ACC112 (cell line): ENCODE measurements around the gene BOLA2.
"Not testable (repeated sequence)": the region's sequence is repeated elsewhere in the genome, so short reads cannot be mapped to it uniquely, and the experiment has no call there.

ENCODE experiments used
- H2AFZ ChIP-seq: fragments of 200-600 bp; sonication (generic); one replicate; pipeline ENCODE4 v1.6.0; 2017; ENCODE audit warnings: antibody characterized with exemption, low read length; ENCODE audit not compliant: unreplicated experiment
- H3K27ac ChIP-seq: fragments of 200-600 bp; sonication (generic); 2 replicates; pipeline ENCODE4 v1.5.1; 2014; ENCODE audit warnings: low read depth, mild to moderate bottlenecking, antibody characterized with exemption, low read length, moderate library complexity
- H3K27me3 ChIP-seq: fragments of 200-600 bp; sonication (generic); 2 replicates; pipeline ENCODE4 v1.6.1; 2014; ENCODE audit warnings: mild to moderate bottlenecking, antibody characterized with exemption, low read length, moderate library complexity, mixed read lengths; ENCODE audit not compliant: insufficient read depth
- H3K36me3 ChIP-seq: fragments of 200-600 bp; sonication (generic); 2 replicates; pipeline ENCODE4 v1.6.1; 2016; ENCODE audit warnings: mild to moderate bottlenecking, antibody characterized with exemption, low read length, moderate library complexity, mixed read lengths; ENCODE audit not compliant: insufficient read depth
- H3K4me1 ChIP-seq: fragments of 200-600 bp; sonication (generic); one replicate; pipeline ENCODE4 v1.6.1; 2016; ENCODE audit warnings: low read length, mixed read lengths; ENCODE audit not compliant: insufficient read depth, unreplicated experiment, control insufficient read depth
- H3K4me3 ChIP-seq: fragments of 200-600 bp; sonication (generic); 2 replicates; pipeline ENCODE4 v1.5.1; 2014; ENCODE audit warnings: mild to moderate bottlenecking, low read depth, low read length
- H3K79me2 ChIP-seq: fragments of 200-600 bp; sonication (generic); one replicate; pipeline ENCODE4 v1.6.0; 2016; ENCODE audit warnings: low read length; ENCODE audit not compliant: control insufficient read depth, unreplicated experiment, insufficient read depth

Gene BOLA2

DNA sequence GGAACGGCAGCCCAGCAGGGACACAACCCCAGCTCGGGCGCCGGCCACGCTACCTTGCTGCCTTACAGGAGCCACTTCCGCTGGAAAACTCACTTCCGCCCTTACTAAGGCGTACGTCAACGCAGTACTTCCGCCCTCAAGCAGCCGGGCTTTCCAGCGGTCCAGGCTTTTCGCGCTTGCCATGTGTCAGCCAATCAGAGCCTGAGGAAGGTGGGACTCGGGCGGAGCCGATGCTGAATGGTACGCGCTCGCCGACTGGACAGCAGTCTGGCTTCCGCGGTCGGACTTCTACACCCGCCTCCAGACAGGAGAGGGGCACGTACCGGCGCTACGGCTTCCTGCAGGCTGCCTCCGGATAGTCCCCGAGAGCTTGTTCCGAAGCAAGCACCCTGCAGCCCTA is at the start of gene BOLA2, which contains the start of gene SLX1B:
Gene BOLA2 (minus strand): TSS at position 83 of the 400 bp plus-strand sequence. CDS start 98 bp downstream, outside the sequence.
Gene SLX1B (plus strand): TSS at position 265 of the 400 bp plus-strand sequence.
- H3K79me2 ChIP-seq, H3K27ac ChIP-seq, H3K27me3 ChIP-seq, H3K4me1 ChIP-seq, H3K36me3 ChIP-seq, H3K4me3 ChIP-seq, H2AFZ ChIP-seq: not testable (repeated sequence)

DNA sequence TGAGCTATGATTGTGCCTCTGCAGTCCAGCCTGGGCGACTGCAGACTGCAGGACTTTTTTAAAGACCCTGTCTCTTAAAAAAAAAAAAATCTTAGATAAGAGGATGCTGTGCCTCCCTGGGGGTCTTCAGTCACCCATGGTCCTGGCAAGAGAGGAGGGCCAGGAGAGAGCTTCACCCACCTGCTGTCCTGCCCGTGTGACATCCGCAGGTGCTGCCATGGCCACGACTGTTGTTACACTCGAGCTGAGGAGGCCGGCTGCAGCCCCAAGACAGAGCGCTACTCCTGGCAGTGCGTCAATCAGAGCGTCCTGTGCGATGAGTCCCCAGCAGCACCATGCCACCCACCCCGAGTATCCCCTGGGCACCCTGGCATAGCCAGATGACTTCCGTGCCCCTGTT is 28.1 kb upstream of the BOLA2 start:
- not testable (repeated sequence) for H3K4me3 ChIP-seq, H3K4me1 ChIP-seq, H3K27me3 ChIP-seq, H3K36me3 ChIP-seq, H2AFZ ChIP-seq, H3K79me2 ChIP-seq, H3K27ac ChIP-seq

DNA sequence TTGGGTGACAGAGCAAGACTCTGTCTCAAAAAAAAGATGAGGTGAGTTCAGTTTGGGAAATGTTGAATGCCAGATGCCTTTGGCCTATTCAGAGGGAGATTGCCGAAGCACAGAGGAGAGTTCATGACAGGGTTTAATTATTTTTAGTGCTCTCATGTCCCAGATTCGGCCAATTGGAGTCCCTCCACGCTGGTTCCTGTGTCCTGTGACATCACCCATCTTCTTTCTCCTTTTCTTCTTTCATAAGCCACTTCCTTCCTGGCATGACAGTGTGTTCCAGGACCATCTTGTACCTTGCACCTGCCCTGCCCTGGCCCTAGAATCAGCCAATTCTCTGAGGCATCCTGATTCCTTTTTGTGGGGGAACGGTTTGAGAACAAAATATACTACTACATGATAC is 17.9 kb upstream of the BOLA2 start:
- not testable (repeated sequence) for H3K79me2 ChIP-seq, H3K27me3 ChIP-seq, H3K36me3 ChIP-seq, H3K4me1 ChIP-seq, H2AFZ ChIP-seq, H3K4me3 ChIP-seq, H3K27ac ChIP-seq

DNA sequence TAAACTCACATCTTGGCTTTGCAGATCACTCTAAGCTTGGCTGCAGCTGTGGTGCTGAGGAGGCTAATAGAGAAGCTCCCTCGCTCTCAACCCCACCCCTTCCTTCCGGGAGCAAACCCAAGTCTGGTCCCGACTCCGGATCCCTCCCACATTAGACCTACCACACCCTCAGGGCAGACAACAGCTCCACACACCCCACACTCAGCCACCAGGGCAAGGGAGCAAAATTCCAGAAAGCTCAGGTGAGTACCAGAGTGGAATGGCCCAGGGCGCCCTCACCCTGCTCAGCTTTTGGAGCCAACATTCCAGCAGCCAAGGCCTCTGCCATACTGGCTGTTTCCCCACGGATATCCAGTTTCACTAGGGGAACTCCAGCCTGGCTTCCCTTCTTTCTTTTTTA is 15.5 kb upstream of the BOLA2 start:
- H3K27me3 ChIP-seq, H3K4me1 ChIP-seq, H3K79me2 ChIP-seq, H3K4me3 ChIP-seq, H2AFZ ChIP-seq, H3K36me3 ChIP-seq: not testable (repeated sequence)
- H3K27ac ChIP-seq = peak overlapping the region; percentile 47; the same call in 1 of the 2 replicates

DNA sequence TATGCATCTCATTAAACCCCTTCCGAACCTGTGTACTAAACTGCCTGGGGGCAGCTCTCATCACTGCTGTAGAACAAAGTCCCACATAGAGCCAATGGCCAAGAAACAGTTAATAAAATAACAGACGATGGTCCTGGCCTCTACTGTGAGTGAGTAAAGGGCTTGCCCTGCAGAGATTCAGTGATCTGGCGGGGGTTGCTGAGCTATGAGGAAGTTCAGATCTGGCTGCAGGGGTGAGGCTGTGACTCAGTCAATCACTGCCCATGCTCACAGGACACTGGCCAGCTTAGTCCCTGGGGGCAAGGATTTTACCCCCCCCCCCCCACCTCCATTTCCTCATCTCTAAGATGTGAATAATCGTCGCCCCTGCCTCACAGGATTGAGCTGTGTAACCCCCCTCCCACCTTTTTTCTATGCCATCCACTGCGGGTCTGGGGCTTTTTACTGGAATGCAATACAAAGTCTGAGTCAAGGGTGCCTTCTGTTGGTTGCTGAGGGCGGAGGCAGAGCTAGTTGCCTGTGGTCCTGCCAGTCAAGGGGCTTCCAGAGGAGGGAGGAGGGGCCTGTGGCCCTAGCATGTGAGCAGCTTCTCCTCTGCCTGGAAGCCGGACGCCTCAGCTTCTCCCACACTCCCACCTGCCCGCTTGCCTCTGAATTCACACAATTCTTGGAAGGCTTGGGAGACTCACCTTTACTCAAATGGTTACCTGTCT is 13.7 kb upstream of the BOLA2 start:
- not testable (repeated sequence) for H3K4me1 ChIP-seq, H3K36me3 ChIP-seq, H3K4me3 ChIP-seq, H3K27me3 ChIP-seq, H3K79me2 ChIP-seq, H3K27ac ChIP-seq, H2AFZ ChIP-seq

DNA sequence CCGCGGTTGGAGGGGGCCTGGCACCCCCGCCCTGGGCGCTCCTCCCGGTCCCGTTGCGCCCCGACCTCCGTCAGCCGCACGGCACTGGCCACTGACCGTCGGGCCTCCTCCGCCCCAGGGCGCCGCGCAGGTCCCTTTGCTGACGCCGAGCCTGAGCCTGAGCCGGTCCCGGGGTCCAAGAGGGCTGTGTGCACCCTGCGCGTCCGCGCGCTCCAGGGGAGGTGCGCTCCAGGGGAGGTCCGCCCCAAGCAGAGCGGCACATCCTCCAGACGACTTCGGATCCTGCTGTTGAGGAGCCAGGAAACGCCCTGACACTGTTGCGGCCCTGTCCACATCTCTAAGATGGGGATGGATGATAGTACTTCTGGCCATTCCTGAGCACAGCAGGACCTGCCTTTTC is 12.8 kb upstream of the BOLA2 start:
- not testable (repeated sequence) for H2AFZ ChIP-seq, H3K4me1 ChIP-seq, H3K4me3 ChIP-seq, H3K27me3 ChIP-seq, H3K79me2 ChIP-seq, H3K27ac ChIP-seq, H3K36me3 ChIP-seq

DNA sequence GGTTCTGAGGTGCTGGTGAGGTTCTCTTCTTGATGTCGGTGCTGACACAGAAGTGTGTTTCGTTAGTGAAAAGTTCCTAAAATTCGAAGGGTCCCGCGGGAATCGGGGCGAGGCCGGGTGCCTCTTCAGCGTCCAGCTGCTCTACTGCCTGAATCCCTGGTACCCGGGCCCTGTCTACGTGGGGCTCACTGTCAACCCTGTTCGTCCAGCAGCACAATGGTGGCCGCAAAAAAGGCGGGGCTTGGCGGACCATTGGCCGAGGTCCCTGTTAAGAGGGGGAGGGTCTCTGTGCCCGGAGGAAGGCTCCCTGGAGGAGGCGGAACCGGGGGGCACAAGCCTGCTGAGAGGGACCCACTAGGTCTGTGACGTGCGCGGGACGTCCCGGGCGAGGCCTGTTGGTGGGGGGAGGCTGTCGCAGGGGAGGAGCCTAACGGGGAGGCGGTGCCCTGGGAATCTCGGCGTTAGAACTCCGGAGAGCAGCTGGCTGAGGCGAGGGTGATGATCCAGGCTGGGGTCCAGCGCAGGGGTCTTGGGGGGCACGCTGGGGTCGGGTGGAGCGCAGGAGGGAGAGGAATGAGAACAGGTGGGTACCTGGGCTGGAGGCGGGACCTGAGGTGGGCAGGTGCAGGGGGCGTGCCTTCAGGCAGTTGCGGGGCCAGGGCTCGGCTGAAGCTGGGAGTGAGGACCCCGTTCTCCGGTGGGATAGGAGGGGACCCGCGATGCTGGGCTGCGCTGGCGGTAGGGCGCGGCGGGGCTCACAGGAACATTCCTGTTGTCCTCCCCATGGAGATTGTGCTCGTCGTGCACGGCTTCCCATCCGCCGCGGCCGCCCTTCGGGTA is 12.1 kb upstream of the BOLA2 start:
- not testable (repeated sequence) for H3K79me2 ChIP-seq, H3K36me3 ChIP-seq, H2AFZ ChIP-seq, H3K27ac ChIP-seq, H3K4me1 ChIP-seq, H3K27me3 ChIP-seq, H3K4me3 ChIP-seq

DNA sequence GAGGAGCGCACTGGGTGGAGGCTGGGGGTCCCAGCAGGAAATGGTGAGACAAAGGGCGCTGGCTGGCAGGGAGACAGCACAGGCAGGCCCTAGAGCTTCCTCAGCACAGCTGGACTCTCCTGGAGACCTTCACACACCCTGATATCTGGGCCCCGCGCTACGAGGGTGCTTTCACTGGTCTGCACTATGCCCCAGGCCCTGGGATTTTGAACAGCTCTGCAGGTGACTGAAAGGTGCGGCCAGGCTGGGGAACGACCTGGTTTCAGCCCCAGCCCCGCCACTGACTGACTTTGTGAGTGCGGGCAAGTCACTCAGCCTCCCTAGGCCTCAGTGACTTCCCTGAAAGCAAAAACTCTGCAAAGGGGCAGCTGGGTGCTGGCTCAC is 6.5 kb upstream of the BOLA2 start:
- H3K79me2 ChIP-seq, H3K27ac ChIP-seq: not testable (repeated sequence)

DNA sequence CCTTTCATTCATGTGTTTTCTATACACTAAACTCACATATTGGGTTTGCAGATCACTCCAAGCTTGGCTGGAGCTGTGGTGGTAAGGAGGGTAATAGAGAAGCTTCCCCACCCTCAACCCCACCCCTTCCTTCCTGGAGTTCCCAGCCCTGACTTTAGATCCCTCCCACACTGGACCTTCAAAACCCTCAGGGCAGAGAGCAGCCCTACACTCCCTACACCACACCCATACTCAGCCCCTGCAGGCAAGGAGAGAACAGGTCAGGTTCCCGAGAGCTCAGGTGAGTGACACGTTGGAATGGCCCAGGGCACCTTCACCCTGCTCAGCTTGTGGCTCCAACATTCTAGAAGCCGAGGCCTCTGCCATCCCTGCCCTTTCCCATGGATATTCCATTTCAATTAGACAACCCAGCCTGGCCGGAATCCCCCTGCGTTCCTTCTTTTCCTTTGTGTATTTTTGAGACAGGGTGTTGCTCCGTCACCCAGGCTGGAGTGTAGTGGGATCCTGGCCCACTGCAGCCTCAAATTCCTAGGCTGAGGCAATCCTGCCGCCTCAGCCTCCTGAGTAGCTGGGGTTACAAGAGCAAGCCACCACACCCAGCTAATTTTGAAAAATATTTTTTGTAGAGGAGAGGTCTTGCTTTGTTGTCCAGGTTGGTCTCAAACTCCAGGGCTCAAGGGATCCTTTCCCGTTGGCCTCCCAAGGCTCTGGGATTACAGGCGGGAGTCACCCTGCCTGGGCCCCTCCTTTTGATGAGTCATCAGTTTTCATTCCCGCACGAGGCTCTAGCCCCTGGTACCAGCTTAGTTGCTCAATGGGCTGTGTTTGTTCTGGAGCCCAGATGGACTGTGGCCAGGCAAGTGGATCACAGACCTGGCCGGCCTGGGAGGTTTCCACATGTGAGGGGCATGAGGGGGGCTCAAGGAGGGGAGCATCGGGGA is 5.8 kb upstream of the BOLA2 start, which contains the start of gene SULT1A4:
Gene SULT1A4 (plus strand): TSS at position 208 of the 941 bp plus-strand sequence. CDS start 1,473 bp downstream, outside the sequence.
- H3K4me3 ChIP-seq, H3K79me2 ChIP-seq, H3K36me3 ChIP-seq, H3K27ac ChIP-seq, H3K4me1 ChIP-seq, H2AFZ ChIP-seq, H3K27me3 ChIP-seq: not testable (repeated sequence)

More for the DNA sequence above, 6.5 kb upstream of the BOLA2 start:
- H3K36me3 ChIP-seq, H2AFZ ChIP-seq, H3K4me3 ChIP-seq, H3K27me3 ChIP-seq, H3K4me1 ChIP-seq: not testable (repeated sequence)

DNA sequence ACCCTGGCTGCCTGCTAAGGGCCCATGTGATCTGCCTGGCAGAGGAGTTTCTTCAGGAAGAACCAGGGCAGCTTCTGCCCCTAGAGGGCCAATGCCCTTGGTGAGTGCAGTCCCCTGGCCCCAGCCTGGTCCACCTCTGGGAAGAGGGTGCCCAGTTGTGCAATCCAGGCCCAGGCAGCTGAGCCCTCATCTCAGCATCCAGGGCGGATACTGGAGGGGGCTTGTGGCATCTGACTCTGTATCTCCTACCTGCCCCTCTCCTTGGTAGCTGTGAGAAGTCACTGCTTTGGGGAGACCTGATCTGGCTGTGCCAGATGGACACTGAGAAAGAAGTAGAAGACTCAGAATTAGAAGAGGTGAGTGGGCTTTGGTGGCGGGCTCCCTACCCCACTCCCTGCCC is 3.5 kb upstream of the BOLA2 start:
- H3K4me3 ChIP-seq, H3K4me1 ChIP-seq, H3K27me3 ChIP-seq, H3K79me2 ChIP-seq, H3K36me3 ChIP-seq, H2AFZ ChIP-seq, H3K27ac ChIP-seq: not testable (repeated sequence)
